ENCODE results near the gene EIF4G1.

EIF4G1 gene

GRCh38 chr3:184308744-184309143 lies 5.7 kb upstream of the EIF4G1 start:
- no peak for DNase-seq
- peaks cover 53% of the 10 kb centered on the region for H3K36me3 ChIP-seq
- H3K27me3 ChIP-seq (ENCODE audit: insufficient read depth, low read depth, severe bottlenecking): no peaks in the 10 kb centered on the region
- no peak overlapping the region for H3K27ac ChIP-seq
- H3K4me3 ChIP-seq (ENCODE audit: low read depth, low read length): no peak overlapping the region
- TF ChIP-seq CTCF (IDR thresholded peaks at IDR 0.05; ENCODE audit: low read depth, low read length): no peak
- H3K9me3 ChIP-seq (ENCODE audit: severe bottlenecking): no peaks in the 10 kb centered on the region

- no peaks in the 10 kb centered on the region for H3K27me3 ChIP-seq (ENCODE audit: insufficient read depth, low read depth, severe bottlenecking)
- no peak overlapping the region for H3K27ac ChIP-seq
- H3K36me3 ChIP-seq: peaks cover 36% of the 10 kb centered on the region
- no peak overlapping the region for H3K4me3 ChIP-seq (ENCODE audit: low read depth, low read length)
- DNase-seq: no peak
- H3K9me3 ChIP-seq (ENCODE audit: severe bottlenecking): no peaks in the 10 kb centered on the region
- no peak for TF ChIP-seq CTCF (IDR thresholded peaks at IDR 0.05; ENCODE audit: low read depth, low read length)
These were observed 2.8 kb upstream of the EIF4G1 start for GRCh38 chr3:184311633-184312032.

GRCh38 chr3:184314700-184315542 lies 515 bp downstream of the EIF4G1 start:
- Histone ChIP-seq H3K36me3 (peaks cover 43% of the 10 kb centered on the region), H3K27ac (peak overlapping the region; percentile 93), H3K27me3 (ENCODE audit: insufficient read depth, low read depth, severe bottlenecking) (no peaks in the 10 kb centered on the region), H3K9me3 (ENCODE audit: severe bottlenecking) (no peaks in the 10 kb centered on the region), H3K4me3 (ENCODE audit: low read depth, low read length) (peak overlapping the region; percentile 65)
- DNase-seq: peak; percentile 52
- TF ChIP-seq CTCF (IDR thresholded peaks at IDR 0.05; ENCODE audit: low read depth, low read length): no peak

DNA sequence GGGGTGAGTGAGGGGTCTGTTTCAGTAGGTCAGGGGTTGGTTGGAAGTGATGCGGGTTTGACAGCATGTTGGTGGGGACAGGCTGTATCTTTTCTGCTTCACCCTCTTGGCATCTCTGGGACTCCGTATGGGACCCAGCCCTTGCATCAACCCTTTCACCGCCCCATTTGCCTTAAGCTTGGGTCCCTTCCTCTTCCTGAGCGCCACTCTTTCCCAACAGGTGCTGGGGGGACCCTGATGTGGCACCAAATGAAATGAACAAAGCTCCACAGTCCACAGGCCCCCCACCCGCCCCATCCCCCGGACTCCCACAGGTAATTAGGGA lies 1.1 kb downstream of the EIF4G1 start:
- Histone ChIP-seq H3K9me3 (ENCODE audit: severe bottlenecking) (no peaks in the 10 kb centered on the region), H3K27me3 (ENCODE audit: insufficient read depth, low read depth, severe bottlenecking) (no peaks in the 10 kb centered on the region), H3K27ac (peak overlapping the region; percentile 93), H3K36me3 (peaks cover 48% of the 10 kb centered on the region), H3K4me3 (ENCODE audit: low read depth, low read length) (peak overlapping the region; percentile 65)
- no peak for DNase-seq
- TF ChIP-seq CTCF (IDR thresholded peaks at IDR 0.05; ENCODE audit: low read depth, low read length): no peak

GRCh38 chr3:184315871-184316661 lies 1.7 kb downstream of the EIF4G1 start:
- no peak for DNase-seq
- Histone ChIP-seq H3K9me3 (ENCODE audit: severe bottlenecking) (no peaks in the 10 kb centered on the region), H3K27me3 (ENCODE audit: insufficient read depth, low read depth, severe bottlenecking) (no peaks in the 10 kb centered on the region), H3K4me3 (ENCODE audit: low read depth, low read length) (peak overlapping the region; percentile 65), H3K36me3 (peaks cover 54% of the 10 kb centered on the region), H3K27ac (peak overlapping the region; percentile 93)
- no peak for TF ChIP-seq CTCF (IDR thresholded peaks at IDR 0.05; ENCODE audit: low read depth, low read length)
